ENCODE measurements around the gene PSMA2. TPM values are rescaled to one million over a fixed set of nuclear protein-coding genes. Genes with fewer than 3 reads are reported as not detected.

Gene PSMA2
- polyA plus RNA-seq, 3 donors: 51.8 to 294 (median 283) TPM

- intact Hi-C loops (cut with micrococcal nuclease): no loop called here
- no peak for DNase-seq
- Histone ChIP-seq H3K9me3 (replicated peaks in 1 of 2; ENCODE audit: control insufficient read depth in 1 of 2, insufficient read depth in 1 of 2, low read length in 2 of 2) (peaks cover 13 to 17% of the 10 kb centered on the region in 2 donors), H3K27me3 (ENCODE audit: control insufficient read depth in 2 of 2, insufficient read depth in 2 of 2, low read length in 2 of 2) (no peaks in the 10 kb centered on the region), H2AFZ (ENCODE audit: insufficient read depth, low read depth, low read length, poor library complexity, severe bottlenecking) (no peak overlapping the region), H3K9ac (ENCODE audit: insufficient read depth, low read length, poor library complexity, severe bottlenecking) (no peak overlapping the region), H3K4me3 (replicated peaks in 1 of 3; ENCODE audit: low read depth in 2 of 3, low read length in 3 of 3) (no peak overlapping the region), H3K4me1 (ENCODE audit: control insufficient read depth in 1 of 2, insufficient read depth in 2 of 2, low read length in 2 of 2) (no peaks in the 10 kb centered on the region), H3K4me2 (replicated peaks; ENCODE audit: extremely low read depth, low read length, poor library complexity, severe bottlenecking) (no peak overlapping the region), H3K36me3 (replicated peaks in 1 of 2; ENCODE audit: control insufficient read depth in 1 of 2, insufficient read depth in 2 of 2, low read length in 2 of 2) (no peaks in the 10 kb centered on the region), H3K27ac (ENCODE audit: low read depth in 1 of 2, low read length in 2 of 2) (no peak overlapping the region), H3K79me2 (ENCODE audit: insufficient read depth, low read length) (no peaks in the 10 kb centered on the region), H4K20me1 (ENCODE audit: insufficient read depth, low read length) (no peaks in the 10 kb centered on the region)
- 86% methylated on average over 1 of the region's 1 CpG for WGBS (ENCODE audit: insufficient coverage)
- H3K4me1 Mint-ChIP-seq: peaks cover 12% of the 10 kb centered on the region
- no peaks in the 10 kb centered on the region for H3K36me3 Mint-ChIP-seq
- H3K9me3 Mint-ChIP-seq: peaks cover 17 to 34% (median 31%) of the 10 kb centered on the region in 7 donors
- H3K27me3 Mint-ChIP-seq (ENCODE audit: low read depth in 3 of 3): peaks cover 2 to 4% (median 4%) of the 10 kb centered on the region in 3 donors
- no peak overlapping the region for H3K27ac Mint-ChIP-seq
- TF ChIP-seq CTCF (IDR thresholded peaks at IDR 0.05): no peak
- no peak overlapping the region for H3K4me3 Mint-ChIP-seq
Measured at GRCh38 chr7:42868480-42868879, 63.5 kb downstream of the PSMA2 start.

Other genes starting within 250 kb of the PSMA2 start
- gene C7orf25, start 20.1 kb downstream of the PSMA2 start, polyA plus RNA-seq: 1 to 10 TPM in 2 of 3 donors, under 1 TPM in 1; 0.96 to 2.6 (median 2.5) TPM
- gene MRPL32, start 202 bp upstream of the PSMA2 start, polyA plus RNA-seq: 10 to 100 TPM; 23.4 to 49.6 (median 39.5) TPM
- gene HECW1, start 180.5 kb upstream of the PSMA2 start, polyA plus RNA-seq: not detected